ENCODE measurements around the gene ATP6V0E1.

The ATP6V0E1 gene

DNA sequence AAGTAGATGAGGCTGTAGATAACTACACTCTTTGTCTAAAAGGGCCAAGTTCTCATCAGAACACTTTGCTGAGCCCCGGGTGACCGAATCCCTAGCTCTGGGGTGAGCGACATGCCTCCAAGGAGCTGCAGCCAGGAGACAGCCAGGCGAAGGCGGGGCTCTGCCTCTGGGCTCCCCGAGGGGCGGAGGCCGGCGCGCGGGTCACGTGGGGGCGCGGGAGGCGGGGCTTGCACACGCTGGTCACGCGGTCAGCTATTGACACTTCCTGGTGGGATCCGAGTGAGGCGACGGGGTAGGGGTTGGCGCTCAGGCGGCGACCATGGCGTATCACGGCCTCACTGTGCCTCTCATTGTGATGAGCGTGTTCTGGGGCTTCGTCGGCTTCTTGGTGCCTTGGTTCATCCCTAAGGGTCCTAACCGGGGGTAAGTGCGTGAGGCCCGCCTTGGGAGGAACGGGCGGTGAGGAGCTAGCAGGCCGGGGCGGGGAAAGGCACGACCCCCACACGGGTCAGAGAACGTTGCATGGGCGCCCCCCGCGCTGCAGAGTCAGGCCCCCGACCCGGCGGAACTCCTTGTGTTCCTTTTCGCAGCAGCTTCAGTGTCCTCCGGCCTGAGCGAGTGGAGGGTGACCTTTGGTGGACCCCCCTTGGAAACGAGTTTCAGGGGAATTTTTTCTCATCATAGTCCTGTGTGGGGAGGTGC lies at the start of gene ATP6V0E1:
Gene ATP6V0E1, plus strand, starts transcription at position 230 of the 702 bp plus-strand sequence. Its CDS starts 90 bp downstream, at position 320.
- Histone ChIP-seq H3K36me3 (ENCODE audit: insufficient read depth, low read depth, low read length) (peaks cover 19% of the 10 kb centered on the region; the same call in 1 of the 2 replicates), H3K27me3 (ENCODE audit: insufficient read depth, low read length) (no peaks in the 10 kb centered on the region), H3K4me3 (ENCODE audit: low read length) (peak within 1 kb of the TSS; percentile 95), H3K27ac (ENCODE audit: low read length) (peak within 1 kb of the TSS; percentile 62), H3K4me1 (ENCODE audit: insufficient read depth, low read length) (0 out of 2 replicates have a peak, but pooled peaks cover 5% of the 10 kb centered on the region), H3K9me3 (ENCODE audit: insufficient read depth, low read depth, low read length) (no peaks in the 10 kb centered on the region), H3K9ac (ENCODE audit: low read depth, low read length) (peak within 1 kb of the TSS; percentile 93)

DNA sequence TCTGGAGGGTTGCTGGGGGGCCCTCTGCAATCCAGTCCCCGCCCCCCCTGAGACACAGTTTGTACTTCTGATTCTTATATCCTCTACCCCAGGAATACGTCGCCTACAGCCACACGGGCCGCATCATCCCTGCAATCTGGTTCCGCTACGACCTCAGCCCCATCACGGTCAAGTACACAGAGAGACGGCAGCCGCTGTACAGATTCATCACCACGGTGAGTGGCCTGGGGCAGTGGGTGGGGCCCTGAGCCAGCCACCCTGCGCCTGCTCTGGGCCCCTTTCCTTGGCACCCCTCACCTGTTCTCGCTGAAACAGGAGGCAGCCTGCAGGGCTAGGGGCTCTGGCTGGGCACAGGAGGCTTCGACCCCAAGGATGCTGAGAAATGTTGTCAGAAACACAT lies 48.5 kb upstream of the ATP6V0E1 start:
- Histone ChIP-seq H3K4me1 (ENCODE audit: insufficient read depth, low read length) (no peaks in the 10 kb centered on the region), H3K27ac (ENCODE audit: low read length) (no peak overlapping the region), H3K9me3 (ENCODE audit: insufficient read depth, low read depth, low read length) (no peaks in the 10 kb centered on the region), H3K4me3 (ENCODE audit: low read length) (no peak overlapping the region), H3K27me3 (ENCODE audit: insufficient read depth, low read length) (no peaks in the 10 kb centered on the region), H3K36me3 (ENCODE audit: insufficient read depth, low read depth, low read length) (peaks cover 58% of the 10 kb centered on the region), H3K9ac (ENCODE audit: low read depth, low read length) (no peak overlapping the region)

DNA sequence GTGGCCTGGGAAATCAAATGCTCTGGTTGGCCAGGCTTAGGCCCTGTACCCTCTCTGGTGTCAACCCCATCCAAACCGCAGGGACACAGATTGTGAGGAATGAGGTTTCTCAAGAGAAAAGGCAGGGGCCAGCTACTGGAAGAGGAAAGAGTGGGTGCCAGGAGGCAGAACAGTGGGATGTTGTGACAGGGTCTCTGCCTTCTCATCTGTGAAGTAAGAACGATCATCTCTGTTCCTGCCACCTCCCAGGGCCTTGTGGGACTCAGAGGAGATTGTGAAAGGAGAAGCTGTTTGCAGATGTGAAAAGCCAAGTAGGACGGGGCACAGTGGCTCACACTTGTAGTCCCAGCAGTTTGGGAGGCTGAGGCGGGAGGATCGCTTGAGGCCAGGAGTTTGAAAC lies 47.2 kb upstream of the ATP6V0E1 start:
- no peaks in the 10 kb centered on the region for H3K4me1 ChIP-seq (ENCODE audit: insufficient read depth, low read length)
- H3K27ac ChIP-seq (ENCODE audit: low read length): no peak overlapping the region
- no peak overlapping the region for H3K4me3 ChIP-seq (ENCODE audit: low read length)
- H3K27me3 ChIP-seq (ENCODE audit: insufficient read depth, low read length): no peaks in the 10 kb centered on the region
- peaks cover 69% of the 10 kb centered on the region for H3K36me3 ChIP-seq (ENCODE audit: insufficient read depth, low read depth, low read length)
- H3K9me3 ChIP-seq (ENCODE audit: insufficient read depth, low read depth, low read length): no peaks in the 10 kb centered on the region
- H3K9ac ChIP-seq (ENCODE audit: low read depth, low read length): no peak overlapping the region

DNA sequence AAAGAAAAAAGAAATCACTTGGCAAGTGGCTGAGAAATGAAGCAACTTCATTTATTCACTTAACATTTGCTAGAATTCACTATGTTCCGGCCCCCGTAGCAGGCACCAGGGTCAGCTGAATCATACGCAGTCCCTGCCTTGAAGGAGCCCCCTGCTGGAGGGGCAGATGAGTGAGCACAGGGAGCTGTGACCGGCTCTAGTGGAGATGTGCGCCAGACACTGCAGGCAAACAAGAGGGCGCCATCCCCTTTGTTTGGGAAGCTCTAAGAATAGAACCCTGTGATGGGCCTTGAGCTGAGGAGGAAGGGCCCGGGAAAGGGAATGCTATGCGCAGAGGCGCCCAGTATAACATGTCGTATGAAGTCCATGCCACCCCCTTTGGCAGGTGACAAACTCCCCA lies 44.5 kb upstream of the ATP6V0E1 start:
- H3K9me3 ChIP-seq (ENCODE audit: insufficient read depth, low read depth, low read length): no peaks in the 10 kb centered on the region
- H3K4me3 ChIP-seq (ENCODE audit: low read length): no peak overlapping the region
- H3K9ac ChIP-seq (ENCODE audit: low read depth, low read length): no peak overlapping the region
- H3K27ac ChIP-seq (ENCODE audit: low read length): no peak overlapping the region
- peaks cover 69% of the 10 kb centered on the region for H3K36me3 ChIP-seq (ENCODE audit: insufficient read depth, low read depth, low read length)
- H3K4me1 ChIP-seq (ENCODE audit: insufficient read depth, low read length): peaks cover 15% of the 10 kb centered on the region
- H3K27me3 ChIP-seq (ENCODE audit: insufficient read depth, low read length): no peaks in the 10 kb centered on the region

DNA sequence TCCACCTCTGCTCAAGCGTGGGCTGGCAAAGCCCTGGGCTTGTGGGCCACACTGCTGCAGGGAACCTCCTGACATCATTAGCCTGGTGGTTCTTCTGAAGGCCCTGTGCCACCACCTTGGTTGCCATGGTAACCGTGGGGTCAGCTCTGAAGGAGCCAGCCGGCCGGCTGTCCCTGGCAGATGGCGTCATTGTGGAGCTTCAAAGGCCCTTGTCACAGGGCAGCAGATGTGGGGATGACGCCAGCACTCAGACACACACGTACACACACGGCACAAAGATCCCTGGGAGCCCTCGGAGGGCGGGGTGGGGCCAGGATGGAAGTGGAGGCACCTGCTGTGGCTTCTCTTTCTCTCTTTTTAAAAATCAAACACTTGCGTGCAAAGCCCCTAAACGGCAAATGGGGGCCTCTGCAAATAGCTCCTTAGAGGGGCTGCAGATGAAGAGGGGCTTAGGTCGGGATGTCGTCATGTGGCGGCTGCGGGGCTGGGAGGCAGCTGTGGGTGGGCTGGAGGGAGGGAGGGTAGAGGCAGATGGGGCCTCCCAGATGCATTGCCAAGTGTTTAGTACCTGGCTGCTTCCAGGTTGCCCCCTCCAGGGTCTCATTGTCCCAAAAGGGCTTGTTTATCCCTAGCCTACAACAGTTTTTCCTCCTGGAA lies 43.8 kb upstream of the ATP6V0E1 start:
- Histone ChIP-seq H3K27ac (ENCODE audit: low read length) (no peak overlapping the region), H3K27me3 (ENCODE audit: insufficient read depth, low read length) (no peaks in the 10 kb centered on the region), H3K4me3 (ENCODE audit: low read length) (no peak overlapping the region), H3K9ac (ENCODE audit: low read depth, low read length) (no peak overlapping the region), H3K36me3 (ENCODE audit: insufficient read depth, low read depth, low read length) (peaks cover 63% of the 10 kb centered on the region), H3K9me3 (ENCODE audit: insufficient read depth, low read depth, low read length) (no peaks in the 10 kb centered on the region), H3K4me1 (ENCODE audit: insufficient read depth, low read length) (peaks cover 15% of the 10 kb centered on the region)

DNA sequence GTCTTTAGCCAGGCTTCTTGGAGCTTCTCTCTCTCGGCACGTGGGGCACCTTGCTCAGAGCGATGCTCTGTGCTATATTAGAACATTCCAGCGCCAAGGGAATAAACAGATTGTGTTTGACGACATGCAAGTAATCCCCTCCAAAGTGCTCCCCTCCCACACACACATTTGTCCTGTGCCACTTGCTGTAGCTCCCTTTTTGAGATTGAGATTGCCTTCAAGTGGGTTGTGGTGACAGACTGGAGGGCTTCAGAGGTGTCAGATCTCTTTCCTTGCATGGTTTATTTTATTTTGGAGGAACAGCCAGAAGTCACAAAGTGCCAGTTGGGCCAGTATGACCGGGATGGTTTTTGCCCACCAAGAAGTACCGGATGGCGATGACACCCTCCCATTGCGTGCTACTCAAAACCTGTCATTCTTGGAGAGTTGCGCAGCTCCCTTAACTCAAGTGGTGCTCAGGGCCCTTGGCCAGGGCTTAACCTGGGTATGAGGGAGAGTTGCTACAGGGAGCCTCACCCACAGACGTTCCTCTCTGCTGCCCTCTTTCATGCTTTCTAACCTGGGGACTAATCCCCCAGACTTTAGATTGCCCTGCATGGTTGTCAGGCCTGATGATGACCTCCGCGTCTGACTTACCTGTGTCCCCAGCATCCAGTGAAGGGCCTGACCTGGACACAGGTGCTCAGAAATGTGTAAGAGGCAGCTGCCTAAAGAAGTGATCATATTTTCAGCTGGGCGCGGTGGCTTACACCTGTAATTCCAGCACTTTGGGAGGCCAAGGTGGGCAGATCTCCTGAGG lies 43.1 kb upstream of the ATP6V0E1 start:
- Histone ChIP-seq H3K4me3 (ENCODE audit: low read length) (no peak overlapping the region), H3K27me3 (ENCODE audit: insufficient read depth, low read length) (no peaks in the 10 kb centered on the region), H3K4me1 (ENCODE audit: insufficient read depth, low read length) (peaks cover 15% of the 10 kb centered on the region), H3K9ac (ENCODE audit: low read depth, low read length) (no peak overlapping the region), H3K9me3 (ENCODE audit: insufficient read depth, low read depth, low read length) (no peaks in the 10 kb centered on the region), H3K27ac (ENCODE audit: low read length) (no peak overlapping the region), H3K36me3 (ENCODE audit: insufficient read depth, low read depth, low read length) (peaks cover 59% of the 10 kb centered on the region)

DNA sequence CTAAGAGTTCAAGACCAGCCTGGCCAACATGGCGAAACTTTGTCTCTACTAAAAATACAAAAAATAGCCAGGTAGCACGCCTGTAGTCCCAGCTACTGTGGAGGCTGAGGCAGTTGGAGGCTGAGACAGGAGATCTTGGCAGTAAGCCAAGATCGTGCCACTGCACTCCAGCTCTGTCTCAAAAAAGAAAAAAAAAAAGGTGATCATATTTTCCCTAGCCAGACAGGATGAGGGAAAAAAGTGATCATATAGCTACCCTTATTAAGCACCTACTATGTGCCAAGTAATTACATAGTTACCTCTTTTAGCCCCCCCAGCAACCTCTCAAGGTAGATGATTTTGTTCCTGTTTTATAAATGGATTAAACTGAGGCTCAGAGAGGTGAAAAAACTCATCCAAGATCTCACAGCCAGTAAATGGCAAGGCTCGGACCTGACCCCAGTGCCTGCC lies 42.5 kb upstream of the ATP6V0E1 start:
- no peak overlapping the region for H3K9ac ChIP-seq (ENCODE audit: low read depth, low read length)
- no peak overlapping the region for H3K4me3 ChIP-seq (ENCODE audit: low read length)
- H3K27me3 ChIP-seq (ENCODE audit: insufficient read depth, low read length): no peaks in the 10 kb centered on the region
- H3K9me3 ChIP-seq (ENCODE audit: insufficient read depth, low read depth, low read length): no peaks in the 10 kb centered on the region
- H3K27ac ChIP-seq (ENCODE audit: low read length): no peak overlapping the region
- peaks cover 15% of the 10 kb centered on the region for H3K4me1 ChIP-seq (ENCODE audit: insufficient read depth, low read length)
- H3K36me3 ChIP-seq (ENCODE audit: insufficient read depth, low read depth, low read length): peaks cover 57% of the 10 kb centered on the region

DNA sequence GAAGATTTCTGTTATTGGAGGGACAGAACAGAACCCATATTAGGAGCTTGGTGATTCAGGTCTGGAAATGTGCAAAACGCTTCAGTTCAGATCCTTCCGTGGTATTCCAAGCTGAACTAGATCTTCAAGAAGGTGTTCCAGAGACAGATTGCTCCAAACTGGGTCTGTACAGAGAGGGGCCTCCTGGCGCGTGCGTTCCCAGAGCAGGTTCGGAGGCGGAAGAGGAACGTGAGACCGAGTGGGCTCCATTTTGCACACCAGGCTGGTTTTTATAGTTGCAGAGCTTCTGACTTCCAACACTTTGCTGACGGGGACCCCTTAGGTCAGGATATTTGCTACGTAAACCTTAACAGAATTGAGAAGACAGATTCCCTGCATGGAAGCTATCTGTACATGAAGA lies 41.0 kb upstream of the ATP6V0E1 start:
- H3K4me1 ChIP-seq (ENCODE audit: insufficient read depth, low read length): peaks cover 15% of the 10 kb centered on the region
- H3K27ac ChIP-seq (ENCODE audit: low read length): no peak overlapping the region
- H3K27me3 ChIP-seq (ENCODE audit: insufficient read depth, low read length): no peaks in the 10 kb centered on the region
- no peak overlapping the region for H3K4me3 ChIP-seq (ENCODE audit: low read length)
- 0 out of 2 replicates have a peak overlapping the region, but pooled peaks have one; percentile 10 for H3K9ac ChIP-seq (ENCODE audit: low read depth, low read length)
- H3K9me3 ChIP-seq (ENCODE audit: insufficient read depth, low read depth, low read length): no peaks in the 10 kb centered on the region
- peaks cover 55% of the 10 kb centered on the region; the same call in 1 of the 2 replicates for H3K36me3 ChIP-seq (ENCODE audit: insufficient read depth, low read depth, low read length)

DNA sequence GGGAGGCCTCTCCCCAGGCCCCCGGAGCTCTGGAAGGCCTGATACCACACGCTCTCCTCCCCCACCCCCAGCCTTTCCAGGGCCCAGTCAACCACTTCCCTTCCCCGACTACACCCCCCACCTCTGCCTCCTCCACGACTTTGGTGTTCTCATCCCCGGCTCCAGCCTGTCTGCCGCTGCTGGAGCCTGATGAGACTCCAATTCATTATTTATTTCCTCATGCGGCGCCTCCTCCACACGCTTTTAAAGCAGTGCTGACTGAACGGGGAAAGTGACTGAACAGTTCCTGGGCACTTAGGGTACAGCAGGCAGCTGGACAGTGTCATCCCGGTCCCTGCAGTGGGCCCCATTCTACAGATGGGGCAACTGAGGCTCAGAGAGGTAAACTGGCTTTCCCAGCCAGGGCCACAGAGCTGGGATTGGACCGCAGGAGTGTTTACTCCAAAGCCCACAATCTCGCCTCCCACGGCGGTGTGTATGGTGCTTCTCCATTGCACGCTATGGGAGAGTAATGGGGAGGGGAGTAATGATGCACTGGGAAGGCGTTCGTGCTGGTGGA lies 40.2 kb upstream of the ATP6V0E1 start:
- Histone ChIP-seq H3K9me3 (ENCODE audit: insufficient read depth, low read depth, low read length) (no peaks in the 10 kb centered on the region), H3K4me1 (ENCODE audit: insufficient read depth, low read length) (peaks cover 15% of the 10 kb centered on the region), H3K27ac (ENCODE audit: low read length) (no peak overlapping the region), H3K9ac (ENCODE audit: low read depth, low read length) (no peak overlapping the region), H3K36me3 (ENCODE audit: insufficient read depth, low read depth, low read length) (peaks cover 49% of the 10 kb centered on the region; the same call in 1 of the 2 replicates), H3K4me3 (ENCODE audit: low read length) (no peak overlapping the region), H3K27me3 (ENCODE audit: insufficient read depth, low read length) (no peaks in the 10 kb centered on the region)

DNA sequence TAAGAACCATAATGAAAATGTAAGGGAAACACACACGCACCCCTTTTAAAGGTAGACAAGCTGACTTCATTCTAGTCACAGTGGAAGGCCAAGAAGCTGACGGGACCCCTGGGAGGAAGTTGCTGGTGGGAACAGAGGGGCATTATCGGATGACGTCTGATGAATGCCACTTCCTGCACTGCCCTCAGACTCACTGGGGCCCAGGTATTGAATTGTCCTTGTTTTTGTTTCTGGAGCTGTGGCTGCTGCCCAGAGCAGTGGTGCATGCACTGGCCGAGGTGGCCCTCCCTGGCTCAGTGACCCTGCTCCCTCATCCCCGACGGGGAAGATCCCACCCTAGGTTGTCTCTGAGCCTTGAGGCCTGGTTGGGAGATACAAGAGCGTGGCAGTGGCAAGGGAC lies 39.7 kb upstream of the ATP6V0E1 start:
- Histone ChIP-seq H3K36me3 (ENCODE audit: insufficient read depth, low read depth, low read length) (peaks cover 47% of the 10 kb centered on the region; the same call in 1 of the 2 replicates), H3K9me3 (ENCODE audit: insufficient read depth, low read depth, low read length) (no peaks in the 10 kb centered on the region), H3K4me3 (ENCODE audit: low read length) (no peak overlapping the region), H3K4me1 (ENCODE audit: insufficient read depth, low read length) (peaks cover 15% of the 10 kb centered on the region), H3K27ac (ENCODE audit: low read length) (no peak overlapping the region), H3K9ac (ENCODE audit: low read depth, low read length) (no peak overlapping the region), H3K27me3 (ENCODE audit: insufficient read depth, low read length) (no peaks in the 10 kb centered on the region)

DNA sequence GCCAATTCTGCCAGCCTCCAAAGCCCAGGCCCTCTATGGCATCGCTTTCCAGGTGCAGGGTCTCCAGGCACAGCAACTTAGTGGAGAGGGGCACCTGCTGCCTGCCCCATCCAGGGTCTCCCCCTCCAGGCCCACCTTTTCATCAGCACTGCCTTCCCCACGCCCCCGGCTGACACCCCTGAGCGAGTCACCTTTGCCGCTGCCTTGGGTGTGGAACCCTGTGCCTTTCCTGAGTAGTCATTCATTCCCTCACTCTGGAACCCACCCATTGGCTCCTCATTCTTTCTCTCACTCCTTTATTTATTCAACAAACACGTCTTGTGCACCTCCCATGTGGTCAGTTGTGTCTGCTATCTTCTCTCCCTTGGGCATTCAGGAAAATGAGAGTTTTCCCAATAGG lies 38.8 kb upstream of the ATP6V0E1 start:
- no peak overlapping the region for H3K9ac ChIP-seq (ENCODE audit: low read depth, low read length)
- H3K4me3 ChIP-seq (ENCODE audit: low read length): no peak overlapping the region
- H3K27me3 ChIP-seq (ENCODE audit: insufficient read depth, low read length): no peaks in the 10 kb centered on the region
- peaks cover 15% of the 10 kb centered on the region for H3K4me1 ChIP-seq (ENCODE audit: insufficient read depth, low read length)
- H3K9me3 ChIP-seq (ENCODE audit: insufficient read depth, low read depth, low read length): no peaks in the 10 kb centered on the region
- H3K27ac ChIP-seq (ENCODE audit: low read length): no peak overlapping the region
- H3K36me3 ChIP-seq (ENCODE audit: insufficient read depth, low read depth, low read length): peaks cover 38% of the 10 kb centered on the region; the same call in 1 of the 2 replicates
